COLO668 (cell line): Measurements from ENCODE around the gene FGF2.
"Not testable (repeated sequence)": the region's sequence is repeated elsewhere in the genome, so short reads cannot be mapped to it uniquely, and the experiment has no call there.

Experiments
- DNase-seq: peaks from one replicate; lab custom pipeline; 2025; ENCODE audit not compliant: unreplicated experiment; lab: John Stamatoyannopoulos, UW

Gene FGF2

DNA sequence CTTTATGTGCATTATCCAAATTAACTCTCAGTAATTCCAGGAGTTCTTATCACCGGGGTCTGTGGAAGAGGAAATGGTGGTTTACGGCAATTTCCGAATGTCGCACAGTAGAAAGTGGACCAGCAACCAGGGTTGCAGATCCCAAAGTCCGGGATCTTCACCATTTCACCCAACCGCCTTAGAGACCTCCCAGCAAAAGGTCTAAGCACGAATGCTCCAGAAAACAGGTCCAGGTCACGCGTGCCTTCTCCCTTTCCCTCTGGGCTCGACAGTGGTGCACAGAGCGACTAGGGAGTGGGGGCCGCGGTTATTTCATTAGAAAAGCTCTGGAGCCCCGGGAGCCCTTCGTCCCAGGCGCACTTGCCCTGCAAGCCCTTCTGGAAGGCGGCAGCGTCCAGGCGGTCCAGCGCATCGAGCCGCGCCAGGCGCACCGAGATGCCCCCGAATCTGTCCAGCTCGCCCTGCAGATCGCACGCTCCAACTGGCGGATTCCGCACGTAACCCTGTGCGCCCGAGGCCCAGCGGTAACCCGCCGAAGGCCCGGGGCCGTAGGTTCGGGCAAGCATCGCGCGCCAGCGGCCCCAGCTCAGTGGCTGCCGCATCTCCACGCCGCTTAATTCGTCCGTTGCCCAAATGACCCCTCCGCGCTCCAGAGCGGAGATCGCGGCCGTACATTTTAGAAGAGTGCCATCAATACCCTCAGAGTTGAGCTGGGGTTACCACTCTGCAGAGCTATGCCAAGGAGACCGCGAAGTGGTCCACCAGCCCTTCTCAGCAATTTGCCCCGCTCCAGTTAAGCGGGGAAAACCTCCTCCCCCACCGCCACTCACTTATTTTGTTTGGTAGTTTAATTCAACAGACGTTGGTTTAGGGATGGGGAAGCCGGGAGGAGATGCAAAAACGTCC, 95.6 kb downstream of the FGF2 start, which contains the start of gene NUDT6:
NUDT6 (minus strand) TSS at position 627 of the 906 bp plus-strand sequence; CDS start at position 602, 25 bp downstream.
- DNase-seq = peak; percentile 74

DNA sequence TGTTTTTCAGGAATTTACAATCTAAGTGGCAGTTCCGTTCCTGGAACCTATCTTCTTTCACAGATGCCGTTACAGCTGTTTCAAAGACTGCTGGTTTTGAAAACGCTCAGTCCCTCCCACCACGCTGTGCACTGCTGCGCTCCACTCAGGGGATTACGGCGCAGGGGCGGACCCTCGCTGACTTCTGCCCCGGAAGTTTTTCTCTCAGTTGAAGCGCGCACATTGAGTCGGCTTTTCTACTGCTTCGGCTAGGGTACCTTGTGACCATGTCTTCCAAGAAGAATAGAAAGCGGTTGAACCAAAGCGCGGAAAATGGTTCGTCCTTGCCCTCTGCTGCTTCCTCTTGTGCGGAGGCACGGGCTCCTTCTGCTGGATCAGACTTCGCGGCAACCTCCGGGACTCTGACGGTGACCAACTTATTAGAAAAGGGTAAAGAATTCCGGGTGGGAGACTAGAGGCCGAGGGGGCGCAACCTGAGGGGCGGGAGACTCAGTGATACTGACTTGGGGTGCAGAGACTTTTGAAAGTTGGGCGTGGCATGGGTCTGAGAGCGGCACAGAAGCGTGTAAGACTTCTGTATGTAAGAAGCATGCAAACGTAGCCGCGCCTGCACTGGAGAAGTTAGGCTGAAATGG, 96.4 kb downstream of the FGF2 start:
- DNase-seq = peak; percentile 75

DNA sequence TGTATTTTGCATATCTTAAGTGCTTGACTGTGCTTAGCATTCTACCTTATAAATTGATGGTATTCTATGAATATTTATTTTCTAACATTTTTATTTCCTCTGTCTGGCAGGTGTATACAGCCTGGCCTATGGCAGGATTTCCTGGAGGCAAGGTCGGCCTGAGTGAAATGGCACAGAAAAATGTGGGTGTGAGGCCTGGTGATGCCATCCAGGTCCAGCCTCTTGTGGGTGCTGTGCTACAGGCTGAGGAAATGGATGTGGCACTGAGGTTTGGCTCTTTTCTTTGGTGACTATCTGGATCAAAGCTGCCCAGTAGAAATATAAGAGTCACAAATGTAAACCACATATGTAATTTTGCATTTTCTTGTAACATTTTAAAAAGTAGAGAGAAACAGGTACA, 102.3 kb downstream of the FGF2 start:
- no peak for DNase-seq

DNA sequence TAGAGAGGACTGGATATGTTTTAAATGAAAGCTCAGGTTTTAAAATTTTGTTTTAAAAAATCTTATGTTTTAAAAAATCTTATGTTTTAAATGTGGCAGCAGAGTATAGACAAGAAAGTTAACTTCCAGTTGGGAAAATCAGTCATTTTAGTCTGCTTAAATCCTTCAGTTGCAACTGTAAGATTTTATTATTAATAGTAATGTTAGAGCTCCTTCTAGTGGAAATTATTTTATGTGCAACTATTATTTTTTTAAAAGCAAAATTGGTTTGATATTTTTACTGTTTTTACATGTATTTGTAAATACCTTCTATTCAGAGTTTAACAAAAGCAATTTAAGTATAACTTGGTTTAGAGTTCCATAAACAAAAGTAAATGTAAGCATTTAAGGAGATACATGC, 104.2 kb downstream of the FGF2 start:
- no peak for DNase-seq

DNA sequence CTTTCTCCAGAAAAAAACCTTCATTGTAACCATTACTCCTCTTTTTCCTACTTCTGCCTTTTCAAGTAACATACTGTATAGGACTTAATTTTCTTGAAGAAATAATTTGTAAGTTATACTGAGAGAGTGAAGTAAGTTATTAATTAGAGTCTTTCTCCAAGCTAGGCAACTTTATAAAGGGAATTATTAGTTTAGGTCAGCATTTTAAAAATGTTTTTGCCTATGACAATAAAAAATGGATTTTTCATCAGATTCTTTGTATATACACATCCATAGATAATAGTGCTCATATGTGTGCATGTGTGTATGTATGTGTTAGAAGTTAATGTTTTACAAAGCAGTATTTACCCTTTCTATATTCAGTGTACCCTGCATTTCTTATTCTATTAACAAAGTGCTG, 106.1 kb downstream of the FGF2 start:
- DNase-seq = no peak

DNA sequence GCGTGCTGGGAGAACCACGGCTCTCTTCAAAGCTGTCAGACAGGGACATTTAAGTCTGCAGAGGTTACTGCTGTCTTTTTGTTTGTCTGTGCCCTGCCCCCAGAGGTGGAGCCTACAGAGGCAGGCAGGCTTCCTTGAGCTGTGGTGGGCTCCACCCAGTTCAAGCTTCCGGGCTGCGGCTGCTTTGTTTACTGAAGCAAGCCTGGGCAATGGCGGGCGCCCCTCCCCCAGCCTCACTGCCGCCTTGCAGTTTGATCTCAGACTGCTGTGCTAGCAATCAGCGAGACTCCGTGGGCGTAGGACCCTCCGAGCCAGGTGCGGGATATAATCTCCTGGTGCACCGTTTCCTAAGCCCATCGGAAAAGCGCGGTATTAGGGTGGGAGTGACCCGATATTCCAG, 118.5 kb downstream of the FGF2 start:
- not testable (repeated sequence) for DNase-seq

DNA sequence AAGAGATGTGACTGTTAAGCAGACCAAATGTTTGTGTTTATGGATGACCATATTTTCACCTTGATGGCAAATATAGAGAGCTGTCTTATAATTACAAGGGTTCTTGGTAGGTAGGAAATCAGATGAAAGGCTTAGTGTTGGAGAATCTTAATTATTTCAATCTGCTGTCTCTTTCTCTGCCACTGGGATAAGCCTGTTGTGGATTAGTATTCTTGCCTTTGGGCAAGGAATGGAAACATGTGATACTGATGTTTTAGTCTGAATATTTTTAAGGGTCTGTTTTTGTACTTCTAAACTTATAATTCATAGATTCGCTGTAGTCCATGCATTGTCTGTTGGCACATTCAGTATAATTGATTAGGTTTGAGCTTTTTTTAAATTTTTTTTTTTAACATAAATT, 119.5 kb downstream of the FGF2 start:
- DNase-seq = no peak
